Stimulated activated naive CD8-positive, alpha-beta T cell treated with anti-CD3 and anti-CD28 coated beads, Interleukin-15, Interleukin-2, amounts not matched to agents 100 ng/mL and 50 ng/mL, for 24 hours (primary cell): Measurements from ENCODE around the gene B3GALT4.

Experiments used
- H3K27ac Mint-ChIP-seq: one replicate; pipeline ENCODE4 v1.8.0; 2021; ENCODE audit warnings: mild to moderate bottlenecking, mixed read lengths
- H3K27me3 Mint-ChIP-seq: one replicate; pipeline ENCODE4 v1.8.0; 2021; ENCODE audit warnings: mixed read lengths
- H3K36me3 Mint-ChIP-seq: one replicate; pipeline ENCODE4 v1.8.0; 2021; ENCODE audit warnings: low read depth, mixed read lengths
- H3K4me1 Mint-ChIP-seq: one replicate; pipeline ENCODE4 v1.8.0; 2021; ENCODE audit warnings: low read depth, mixed read lengths
- H3K4me3 Mint-ChIP-seq: one replicate; pipeline ENCODE4 v1.8.0; 2021; ENCODE audit warnings: mild to moderate bottlenecking, mixed read lengths
- H3K9me3 Mint-ChIP-seq: one replicate; pipeline ENCODE4 v1.8.0; 2021; ENCODE audit warnings: mixed read lengths

Gene B3GALT4

GRCh38 chr6:33313709-33314514 is 37.0 kb downstream of the B3GALT4 start, which contains the start of gene TAPBP:
Gene TAPBP (minus strand): TSS chr6:33314078. CDS start chr6:33314041, 37 bp downstream.
- Mint-ChIP-seq H3K27ac (peak within 1 kb of the TSS; percentile 97), H3K27me3 (no peaks in the 10 kb centered on the region), H3K4me1 (peaks cover 63% of the 10 kb centered on the region), H3K9me3 (no peaks in the 10 kb centered on the region), H3K4me3 (peak within 1 kb of the TSS; percentile 98), H3K36me3 (peaks cover 41% of the 10 kb centered on the region)

DNA sequence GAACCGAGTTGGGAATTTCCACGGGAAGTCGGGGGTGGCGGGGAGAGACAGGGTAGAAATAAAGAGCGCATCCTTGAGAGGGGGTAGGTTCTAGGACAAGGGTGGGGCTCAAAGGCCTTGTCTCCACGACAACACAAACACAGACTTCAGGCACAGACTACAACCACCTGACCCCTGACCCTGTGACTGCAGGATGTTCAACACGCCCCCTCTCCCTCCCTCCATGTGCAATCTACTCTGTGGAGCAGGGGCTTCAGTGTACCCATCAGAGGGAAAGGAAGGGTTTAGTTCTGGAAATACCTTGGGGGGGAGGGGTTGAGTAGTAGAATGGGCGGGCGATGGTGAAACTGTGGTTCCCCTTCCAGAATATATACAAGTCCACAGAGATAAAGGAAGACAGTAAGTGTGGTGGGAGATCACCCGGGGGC is 37.6 kb downstream of the B3GALT4 start:
- peak overlapping the region; percentile 98 for H3K4me3 Mint-ChIP-seq
- H3K36me3 Mint-ChIP-seq = peaks cover 47% of the 10 kb centered on the region
- H3K4me1 Mint-ChIP-seq = peaks cover 68% of the 10 kb centered on the region
- no peaks in the 10 kb centered on the region for H3K9me3 Mint-ChIP-seq
- H3K27ac Mint-ChIP-seq = peak overlapping the region; percentile 97
- H3K27me3 Mint-ChIP-seq = no peaks in the 10 kb centered on the region

- peak overlapping the region; percentile 97 for H3K27ac Mint-ChIP-seq
- H3K4me1 Mint-ChIP-seq = peaks cover 73% of the 10 kb centered on the region
- peak overlapping the region; percentile 98 for H3K4me3 Mint-ChIP-seq
- peaks cover 50% of the 10 kb centered on the region for H3K36me3 Mint-ChIP-seq
- H3K9me3 Mint-ChIP-seq = no peaks in the 10 kb centered on the region
- H3K27me3 Mint-ChIP-seq = no peaks in the 10 kb centered on the region
These were observed 38.2 kb downstream of the B3GALT4 start for GRCh38 chr6:33314943-33315792.

DNA sequence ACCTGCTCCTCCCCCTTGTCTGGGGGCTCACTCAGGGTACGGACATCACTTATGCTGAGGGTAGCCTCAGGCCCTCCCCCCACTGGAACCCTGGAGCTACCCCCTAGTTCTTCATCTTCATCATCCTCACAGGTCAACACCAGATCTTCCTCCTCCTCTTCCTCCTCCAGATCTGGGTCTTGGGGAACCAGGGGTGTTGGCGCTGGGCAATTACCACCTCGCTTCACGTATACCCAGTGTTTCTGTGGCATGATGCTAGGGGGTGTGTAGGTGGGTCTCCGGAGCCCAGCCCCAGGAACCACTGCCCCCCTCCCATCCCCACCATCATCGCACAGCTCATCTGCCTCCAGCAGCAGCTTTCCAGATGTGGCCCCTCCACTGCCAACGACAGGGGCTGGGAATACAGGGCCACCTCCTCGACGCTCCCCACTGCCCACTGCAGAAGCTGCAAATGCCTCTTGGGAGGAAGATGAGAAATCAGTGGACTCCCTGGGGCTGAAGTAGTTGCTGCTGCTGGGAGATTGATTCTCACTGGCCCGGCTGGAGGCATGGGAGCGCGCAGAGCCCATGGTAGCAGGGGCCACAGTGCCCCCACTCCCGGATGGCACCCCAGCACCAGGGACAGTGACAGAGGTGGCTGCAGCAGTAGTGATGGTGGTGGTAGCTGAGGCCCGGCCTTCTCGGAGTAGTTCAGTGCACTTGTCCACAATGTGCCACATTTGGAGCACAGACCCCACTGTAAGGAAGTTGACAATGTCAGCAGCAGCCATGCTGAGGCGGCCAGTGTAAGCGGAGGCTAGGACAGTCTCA is 39.1 kb downstream of the B3GALT4 start:
- Mint-ChIP-seq H3K36me3 (peaks cover 53% of the 10 kb centered on the region), H3K9me3 (no peaks in the 10 kb centered on the region), H3K4me1 (peaks cover 75% of the 10 kb centered on the region), H3K27ac (peak overlapping the region; percentile 68), H3K4me3 (peak overlapping the region; percentile 89), H3K27me3 (no peaks in the 10 kb centered on the region)

GRCh38 chr6:33316603-33317418 is 39.9 kb downstream of the B3GALT4 start:
- Mint-ChIP-seq H3K27me3 (no peaks in the 10 kb centered on the region), H3K4me1 (peaks cover 78% of the 10 kb centered on the region), H3K36me3 (peaks cover 54% of the 10 kb centered on the region), H3K9me3 (no peaks in the 10 kb centered on the region), H3K27ac (peak overlapping the region; percentile 68), H3K4me3 (peak overlapping the region; percentile 89)

- H3K27ac Mint-ChIP-seq = no peak overlapping the region
- H3K4me1 Mint-ChIP-seq = peaks cover 77% of the 10 kb centered on the region
- no peaks in the 10 kb centered on the region for H3K27me3 Mint-ChIP-seq
- H3K9me3 Mint-ChIP-seq = no peaks in the 10 kb centered on the region
- H3K36me3 Mint-ChIP-seq = peaks cover 54% of the 10 kb centered on the region
- peak overlapping the region; percentile 89 for H3K4me3 Mint-ChIP-seq
These were observed 40.4 kb downstream of the B3GALT4 start for GRCh38 chr6:33317419-33317668.

DNA sequence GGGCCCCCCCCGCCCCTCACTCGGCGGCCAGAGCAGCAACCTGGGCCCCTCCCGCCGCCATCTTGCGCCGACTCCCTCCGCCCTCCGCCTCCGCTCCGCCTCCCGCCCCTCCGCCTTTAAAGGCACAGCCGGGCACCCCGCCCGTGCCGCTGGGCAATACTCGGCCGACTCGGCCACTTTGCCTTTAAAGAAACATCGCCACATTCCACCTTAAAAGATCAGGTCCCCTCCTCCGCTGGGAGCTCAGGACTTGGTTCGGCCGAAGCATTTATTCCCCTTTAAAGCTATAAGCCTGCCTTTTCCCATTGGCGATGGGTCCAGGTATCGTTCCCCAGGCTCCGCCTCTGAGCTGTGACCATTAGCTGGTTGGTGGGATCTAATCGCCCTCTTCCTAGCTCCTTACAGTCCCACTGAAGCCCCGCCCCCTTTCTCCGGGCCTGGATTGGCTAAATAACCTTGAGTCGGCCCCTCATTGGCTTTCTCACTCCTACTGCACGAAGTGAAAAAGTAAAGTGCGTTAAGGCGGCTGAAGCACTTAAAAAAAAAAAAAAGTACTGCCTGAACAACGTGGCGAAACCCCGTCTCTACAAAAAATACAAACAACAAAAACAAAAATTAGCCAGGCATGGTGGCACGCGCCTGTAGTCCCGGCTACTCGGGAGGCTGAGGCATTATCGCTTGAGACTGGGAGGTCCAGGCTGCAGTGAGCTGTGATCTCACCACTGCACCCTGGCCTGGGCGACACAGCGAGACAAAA is 40.9 kb downstream of the B3GALT4 start, which contains the start of gene ZBTB22:
ZBTB22 (minus strand) TSS at position 76 of the 757 bp plus-strand sequence. CDS start 828 bp downstream, outside the sequence.
- H3K36me3 Mint-ChIP-seq = peaks cover 52% of the 10 kb centered on the region
- peak within 1 kb of the TSS; percentile 89 for H3K4me3 Mint-ChIP-seq
- no peaks in the 10 kb centered on the region for H3K27me3 Mint-ChIP-seq
- H3K9me3 Mint-ChIP-seq = no peaks in the 10 kb centered on the region
- H3K4me1 Mint-ChIP-seq = peaks cover 74% of the 10 kb centered on the region
- H3K27ac Mint-ChIP-seq = peak within 1 kb of the TSS; percentile 95

DNA sequence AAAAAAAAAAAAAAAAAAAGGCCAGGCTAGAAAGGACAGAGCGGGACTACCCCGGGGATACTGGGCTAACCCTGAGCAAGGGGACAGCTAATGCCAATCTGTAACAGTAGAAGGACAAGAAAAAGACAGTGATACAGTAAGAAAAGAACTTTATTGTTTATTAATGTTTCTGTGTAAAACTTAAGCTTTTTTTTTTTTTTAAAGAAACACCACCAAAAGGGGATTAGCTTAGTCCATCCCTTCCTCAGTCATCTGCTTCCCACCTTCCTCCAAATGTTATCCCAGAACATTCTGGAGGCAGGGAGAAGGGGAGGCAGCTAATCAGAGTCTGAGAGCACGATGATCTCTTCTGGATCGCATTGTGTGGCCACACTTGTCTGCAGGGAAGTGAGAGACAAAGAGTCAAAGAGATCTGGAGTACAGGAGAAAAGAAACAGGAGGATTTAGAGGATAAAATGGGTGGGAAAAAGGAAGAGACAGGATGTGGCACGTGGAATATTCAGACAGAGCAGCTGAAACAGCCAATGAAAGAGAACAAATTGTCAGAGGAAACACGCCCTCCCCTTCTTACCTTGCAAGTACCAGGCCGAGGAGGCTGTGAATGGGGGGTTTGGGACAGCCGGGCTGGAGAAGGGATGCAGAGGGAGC is 41.6 kb downstream of the B3GALT4 start:
- H3K9me3 Mint-ChIP-seq = no peaks in the 10 kb centered on the region
- H3K27ac Mint-ChIP-seq = peak overlapping the region; percentile 95
- H3K36me3 Mint-ChIP-seq = peaks cover 46% of the 10 kb centered on the region
- H3K27me3 Mint-ChIP-seq = no peaks in the 10 kb centered on the region
- H3K4me3 Mint-ChIP-seq = peak overlapping the region; percentile 89
- peaks cover 75% of the 10 kb centered on the region for H3K4me1 Mint-ChIP-seq

- Mint-ChIP-seq H3K4me3 (no peak overlapping the region), H3K27me3 (no peaks in the 10 kb centered on the region), H3K36me3 (peaks cover 46% of the 10 kb centered on the region), H3K27ac (peak overlapping the region; percentile 38), H3K9me3 (no peaks in the 10 kb centered on the region), H3K4me1 (peaks cover 77% of the 10 kb centered on the region)
These were observed 43.0 kb downstream of the B3GALT4 start for GRCh38 chr6:33319939-33320314.

GRCh38 chr6:33320315-33321181 is 43.6 kb downstream of the B3GALT4 start:
- peaks cover 71% of the 10 kb centered on the region for H3K4me1 Mint-ChIP-seq
- peak overlapping the region; percentile 93 for H3K4me3 Mint-ChIP-seq
- H3K27ac Mint-ChIP-seq = peak overlapping the region; percentile 98
- no peaks in the 10 kb centered on the region for H3K27me3 Mint-ChIP-seq
- peaks cover 46% of the 10 kb centered on the region for H3K36me3 Mint-ChIP-seq
- H3K9me3 Mint-ChIP-seq = no peaks in the 10 kb centered on the region

DNA sequence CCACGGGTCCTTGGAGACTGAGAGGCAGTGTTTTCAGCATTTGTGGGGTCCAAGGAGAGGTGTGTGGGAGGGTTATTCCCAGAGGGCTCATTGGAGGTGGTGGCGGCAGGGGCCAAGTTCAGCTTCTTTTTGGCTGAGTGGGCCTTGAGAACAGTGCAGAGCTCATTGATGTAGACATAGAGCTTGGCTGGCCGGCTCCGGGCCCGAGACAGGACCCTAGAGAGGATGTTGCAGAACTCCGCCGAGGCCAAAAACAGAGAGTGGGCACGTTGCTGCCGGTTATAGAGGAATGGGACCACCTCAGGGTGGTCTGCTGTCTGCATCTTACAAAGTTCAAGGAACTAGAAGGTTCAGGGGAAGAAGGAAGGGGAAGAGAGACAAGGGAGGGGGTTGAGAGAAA is 44.3 kb downstream of the B3GALT4 start:
- Mint-ChIP-seq H3K27ac (peak overlapping the region; percentile 98), H3K4me3 (peak overlapping the region; percentile 93), H3K9me3 (no peaks in the 10 kb centered on the region), H3K4me1 (peaks cover 67% of the 10 kb centered on the region), H3K36me3 (peaks cover 46% of the 10 kb centered on the region), H3K27me3 (no peaks in the 10 kb centered on the region)

GRCh38 chr6:33323623-33323948 is 46.7 kb downstream of the B3GALT4 start:
- peaks cover 40% of the 10 kb centered on the region for H3K36me3 Mint-ChIP-seq
- no peaks in the 10 kb centered on the region for H3K27me3 Mint-ChIP-seq
- H3K4me3 Mint-ChIP-seq = peak overlapping the region; percentile 93
- H3K4me1 Mint-ChIP-seq = peaks cover 46% of the 10 kb centered on the region
- no peaks in the 10 kb centered on the region for H3K9me3 Mint-ChIP-seq
- peak overlapping the region; percentile 98 for H3K27ac Mint-ChIP-seq
